ENCODE measurements around the gene LIX1L. TPM values are rescaled to one million over a fixed set of nuclear protein-coding genes. Genes with fewer than 3 reads are reported as not detected.

Gene LIX1L
- total and polyA plus RNA-seq, 3 experiments from 2014 or later, result 33.5 to 42.6 (median 41.8) TPM

GRCh38 chr1:145985129-145985501 lies 27.3 kb upstream of the LIX1L start:
- POLR2A ChIA-PET, result interaction anchor here (1.0 to 4.7 kb wide), 3 partner anchors 9 to 26 kb away, joined by 3 to 49 read pairs (median 10); partner anchors contain the start of gene TXNIP

GRCh38 chr1:145983960-145984830 lies 26.4 kb upstream of the LIX1L start:
- Mint-ChIP-seq H3K4me1 (peaks cover 18 to 63% (median 20%) of the 10 kb centered on the region in 3 donors), H3K27ac (peak overlapping the region; percentile 64 to 99 (median 94)), H3K36me3 (no peaks in the 10 kb centered on the region), H3K9me3 (no peaks in the 10 kb centered on the region), H3K4me3 (peak overlapping the region; percentile 12 to 80 (median 70)), H3K27me3 (no peaks in the 10 kb centered on the region)
- Histone ChIP-seq H3K4me1 (ENCODE audit: insufficient read depth, low read length) (peaks cover 89% of the 10 kb centered on the region), H3K27ac (ENCODE audit: low read depth, low read length) (peak overlapping the region; percentile 46), H3K36me3 (ENCODE audit: insufficient read depth, low read length) (no peaks in the 10 kb centered on the region), H3K27me3 (ENCODE audit: insufficient read depth, low read length, poor library complexity, severe bottlenecking) (no peaks in the 10 kb centered on the region), H3K4me3 (ENCODE audit: low read length) (no peak overlapping the region), H3K9me3 (ENCODE audit: low read length) (no peaks in the 10 kb centered on the region)
- ChIA-PET POLR2A (interaction anchor here (0.7 to 4.7 kb wide), 4 partner anchors 10 to 27 kb away, joined by 3 to 49 read pairs (median 6); partner anchors contain the start of genes ANKRD34A, POLR3GL and TXNIP), CTCF (interaction anchor here (0.6 to 1.6 kb wide), 8 partner anchors 14 to 139 kb away, joined by 3 to 5 read pairs (median 4); partner anchors contain the start of genes ANKRD34A, LIX1L, NUDT17 and POLR3GL)
- peak in 1 of 5 donors; percentile 63 for DNase-seq

More at GRCh38 chr1:145985129-145985501, 27.3 kb upstream of the LIX1L start:
- H3K9me3 ChIP-seq (ENCODE audit: low read length), result no peaks in the 10 kb centered on the region
- CTCF ChIA-PET, result interaction anchor here (0.8 to 1.6 kb wide), 5 partner anchors 13 to 140 kb away, joined by 3 to 5 read pairs (median 4); partner anchors contain the start of gene NUDT17
- Mint-ChIP-seq H3K36me3 (no peaks in the 10 kb centered on the region), H3K4me3 (peak overlapping the region; percentile 49 to 80 (median 71)), H3K27ac (peak overlapping the region; percentile 58 to 99 (median 94)), H3K9me3 (no peaks in the 10 kb centered on the region), H3K4me1 (peaks cover 21 to 65% (median 22%) of the 10 kb centered on the region in 3 donors), H3K27me3 (no peaks in the 10 kb centered on the region)
- DNase-seq, result no peak
- H3K27me3 ChIP-seq (ENCODE audit: insufficient read depth, low read length, poor library complexity, severe bottlenecking), result no peaks in the 10 kb centered on the region
- peak overlapping the region; percentile 46 for H3K27ac ChIP-seq (ENCODE audit: low read depth, low read length)
- H3K4me1 ChIP-seq (ENCODE audit: insufficient read depth, low read length), result peaks cover 82% of the 10 kb centered on the region
- no peaks in the 10 kb centered on the region for H3K36me3 ChIP-seq (ENCODE audit: insufficient read depth, low read length)
- H3K4me3 ChIP-seq (ENCODE audit: low read length), result no peak overlapping the region

GRCh38 chr1:145983206-145983675 lies 25.4 kb upstream of the LIX1L start:
- Mint-ChIP-seq H3K9me3 (no peaks in the 10 kb centered on the region), H3K4me1 (peaks cover 10 to 58% (median 12%) of the 10 kb centered on the region in 3 donors), H3K27me3 (no peaks in the 10 kb centered on the region), H3K27ac (peak overlapping the region in 7 of 8 donors; percentile 24 to 99 (median 80)), H3K4me3 (peak overlapping the region in 2 of 7 donors; percentile 3 to 5), H3K36me3 (no peaks in the 10 kb centered on the region)
- DNase-seq, result no peak
- Histone ChIP-seq H3K9me3 (ENCODE audit: low read length) (no peaks in the 10 kb centered on the region), H3K4me1 (ENCODE audit: insufficient read depth, low read length) (peaks cover 90% of the 10 kb centered on the region), H3K27me3 (ENCODE audit: insufficient read depth, low read length, poor library complexity, severe bottlenecking) (no peaks in the 10 kb centered on the region), H3K4me3 (ENCODE audit: low read length) (no peak overlapping the region), H3K36me3 (ENCODE audit: insufficient read depth, low read length) (no peaks in the 10 kb centered on the region), H3K27ac (ENCODE audit: low read depth, low read length) (no peak overlapping the region)
- ChIA-PET CTCF (interaction anchor here (1.1 to 1.6 kb wide), 2 partner anchors 24 to 55 kb away, joined by 4 to 5 read pairs; no protein-coding TSS in a partner anchor), POLR2A (interaction anchor here (2.3 to 4.7 kb wide), 2 partner anchors 11 to 14 kb away, joined by 10 to 49 read pairs; partner anchors contain the start of gene TXNIP)

- Histone ChIP-seq H3K27me3 (ENCODE audit: insufficient read depth, low read length, poor library complexity, severe bottlenecking) (no peaks in the 10 kb centered on the region), H3K27ac (ENCODE audit: low read depth, low read length) (no peak overlapping the region), H3K4me1 (ENCODE audit: insufficient read depth, low read length) (peaks cover 93% of the 10 kb centered on the region), H3K9me3 (ENCODE audit: low read length) (no peaks in the 10 kb centered on the region), H3K36me3 (ENCODE audit: insufficient read depth, low read length) (no peaks in the 10 kb centered on the region), H3K4me3 (ENCODE audit: low read length) (no peak overlapping the region)
- Mint-ChIP-seq H3K4me1 (peaks cover 0 to 50% (median 3%) of the 10 kb centered on the region in 3 donors), H3K27me3 (no peaks in the 10 kb centered on the region), H3K4me3 (peak overlapping the region in 4 of 7 donors; percentile 18 to 45 (median 31)), H3K36me3 (peaks cover 0 to 4% (median 3%) of the 10 kb centered on the region in 3 donors), H3K27ac (peak overlapping the region in 5 of 8 donors; percentile 74 to 99 (median 80)), H3K9me3 (no peaks in the 10 kb centered on the region)
- no peak for DNase-seq
- ChIA-PET CTCF (interaction anchor here (0.8 to 8.3 kb wide), 2 partner anchors 18 to 50 kb away, joined by 3 to 475 read pairs; partner anchors contain the start of gene TXNIP), POLR2A (interaction anchor here (0.6 to 7.2 kb wide), 3 partner anchors 11 to 53 kb away, joined by 3 to 229 read pairs (median 3); partner anchors contain the start of genes LIX1L and TXNIP)
These were observed 24.4 kb upstream of the LIX1L start for GRCh38 chr1:145982010-145982723.

GRCh38 chr1:145980457-145980994 lies 22.7 kb upstream of the LIX1L start:
- H3K9me3 Mint-ChIP-seq, result no peaks in the 10 kb centered on the region
- H3K4me3 Mint-ChIP-seq, result no peak overlapping the region
- H3K27me3 Mint-ChIP-seq, result no peaks in the 10 kb centered on the region
- Histone ChIP-seq H3K27me3 (ENCODE audit: insufficient read depth, low read length, poor library complexity, severe bottlenecking) (no peaks in the 10 kb centered on the region), H3K4me3 (ENCODE audit: low read length) (peak overlapping the region; percentile 55), H3K4me1 (ENCODE audit: insufficient read depth, low read length) (peaks cover 82% of the 10 kb centered on the region), H3K27ac (ENCODE audit: low read depth, low read length) (peak overlapping the region; percentile 76), H3K9me3 (ENCODE audit: low read length) (no peaks in the 10 kb centered on the region), H3K36me3 (ENCODE audit: insufficient read depth, low read length) (no peaks in the 10 kb centered on the region)
- peaks cover 0 to 9% (median 3%) of the 10 kb centered on the region in 3 donors for H3K36me3 Mint-ChIP-seq
- peaks cover 0 to 43% (median 0%) of the 10 kb centered on the region in 3 donors for H3K4me1 Mint-ChIP-seq
- DNase-seq, result no peak
- CTCF ChIA-PET, result interaction anchor here (0.6 to 8.3 kb wide), 9 partner anchors 16 to 134 kb away, joined by 3 to 475 read pairs (median 16); partner anchors contain the start of genes ANKRD34A, LIX1L, NUDT17 and POLR3GL
- peak overlapping the region in 1 of 8 donors; percentile 84 for H3K27ac Mint-ChIP-seq
- POLR2A ChIA-PET, result interaction anchor here (0.6 to 7.2 kb wide), 11 partner anchors 12 to 124 kb away, joined by 3 to 229 read pairs (median 8); partner anchors contain the start of genes ANKRD34A, PEX11B, POLR3GL and RBM8A

- Histone ChIP-seq H3K4me3 (ENCODE audit: low read length) (peak overlapping the region; percentile 55), H3K27ac (ENCODE audit: low read depth, low read length) (peak overlapping the region; percentile 76), H3K27me3 (ENCODE audit: insufficient read depth, low read length, poor library complexity, severe bottlenecking) (no peaks in the 10 kb centered on the region), H3K36me3 (ENCODE audit: insufficient read depth, low read length) (no peaks in the 10 kb centered on the region), H3K4me1 (ENCODE audit: insufficient read depth, low read length) (peaks cover 75% of the 10 kb centered on the region), H3K9me3 (ENCODE audit: low read length) (no peaks in the 10 kb centered on the region)
- CTCF ChIA-PET, result interaction anchor here (0.6 to 8.3 kb wide), 16 partner anchors 15 to 138 kb away, joined by 3 to 475 read pairs (median 6); partner anchors contain the start of genes ANKRD34A, ITGA10, LIX1L and NUDT17
- POLR2A ChIA-PET, result interaction anchor here (0.6 to 7.2 kb wide), 17 partner anchors 13 to 124 kb away, joined by 3 to 229 read pairs (median 5); partner anchors contain the start of genes ANKRD34A, LIX1L, PEX11B and PIAS3
- Mint-ChIP-seq H3K27ac (no peak overlapping the region), H3K4me3 (no peak overlapping the region), H3K4me1 (peaks cover 0 to 41% (median 6%) of the 10 kb centered on the region in 3 donors), H3K27me3 (no peaks in the 10 kb centered on the region), H3K36me3 (peaks cover 0 to 14% (median 6%) of the 10 kb centered on the region in 3 donors), H3K9me3 (no peaks in the 10 kb centered on the region)
- peak in 2 of 5 donors; percentile 55 to 69 for DNase-seq
These were observed 22.1 kb upstream of the LIX1L start for GRCh38 chr1:145979746-145980456.
